Measurements from ENCODE around the gene EAF1. TPM values are rescaled to one million over a fixed set of nuclear protein-coding genes. Genes with fewer than 3 reads are reported as not detected.
"Not testable (repeated sequence)": the region's sequence is repeated elsewhere in the genome, so short reads cannot be mapped to it uniquely, and the experiment has no call there.

Gene EAF1
- total RNA-seq, 6 experiments from 2014 or later, result 11.6 to 27.7 (median 17.1) TPM

DNA sequence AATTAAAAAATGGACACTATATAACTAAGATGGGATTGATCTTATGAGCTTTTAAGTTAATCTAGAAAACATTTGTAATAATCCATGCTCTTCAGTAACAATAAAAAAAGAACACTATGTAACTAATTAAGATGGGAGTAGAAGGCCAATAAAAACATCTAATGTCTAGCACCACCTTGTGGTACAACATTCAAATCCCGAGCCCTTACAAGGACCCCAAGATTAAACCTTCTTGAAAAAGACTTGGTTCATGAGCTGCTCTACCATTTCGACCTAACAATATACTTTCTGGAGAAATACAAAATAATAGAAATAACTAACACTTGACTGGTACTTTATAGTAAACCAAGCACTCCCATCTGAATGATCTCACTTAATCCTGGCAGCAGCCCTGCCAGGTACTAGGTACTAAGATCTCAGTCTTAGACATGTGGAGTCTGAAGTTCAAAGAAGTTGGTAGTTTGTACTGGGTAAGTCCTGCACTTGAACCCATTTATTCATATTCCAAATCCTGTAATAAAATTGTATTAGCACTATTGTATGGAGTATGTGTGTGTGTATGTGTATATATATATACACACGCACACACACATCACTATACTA is 21.8 kb upstream of the EAF1 start:
- WGBS (ENCODE audit: insufficient coverage, low coverage, low lambda C conversion rate, missing lambda C conversion rate), result 37% methylated on average over 3 of the region's 3 CpGs
- intact Hi-C loops (cut with DNase I), result no loop called here
- ATAC-seq (peak; percentile 50 to 64 (median 60)), DNase-seq (no peak)
- no peaks in the 10 kb centered on the region for H3K27me3 ChIP-seq
- TF ChIP-seq CTCF (IDR thresholded peaks at IDR 0.05) (peak; percentile 57 to 66 (median 62)), POLR2A (IDR thresholded peaks at IDR 0.05) (no peak)
- H3K4me3 ChIP-seq, result no peak overlapping the region
- H3K27ac ChIP-seq, result no peak overlapping the region
- peaks cover 0 to 15% (median 4%) of the 10 kb centered on the region in 4 donors for H3K4me1 ChIP-seq
- no peaks in the 10 kb centered on the region for H3K9me3 ChIP-seq
- peaks cover 0 to 6% (median 0%) of the 10 kb centered on the region in 4 donors for H3K36me3 ChIP-seq

DNA sequence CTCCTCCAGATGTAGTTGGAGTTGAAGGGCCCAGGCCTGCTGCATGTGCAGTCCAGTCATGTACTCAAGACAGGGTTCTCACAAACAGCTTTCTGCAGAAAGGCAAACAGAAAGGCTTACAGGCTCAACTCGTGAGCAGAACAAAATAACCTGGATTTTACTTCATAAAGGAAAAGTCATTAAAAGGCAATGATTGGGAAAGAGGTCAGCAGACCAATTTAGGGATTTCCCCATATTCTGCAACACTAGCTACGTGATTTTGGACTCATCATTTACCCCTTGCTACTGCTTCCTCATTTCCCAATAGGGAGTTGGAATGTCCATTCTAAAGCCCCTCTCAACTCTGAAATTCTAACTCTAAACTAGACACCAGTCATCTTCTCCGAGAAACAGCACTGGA is 18.2 kb upstream of the EAF1 start:
- intact Hi-C loops (cut with DNase I), result no loop called here
- Histone ChIP-seq H3K27ac (peak overlapping the region; percentile 62 to 77 (median 76)), H3K27me3 (no peaks in the 10 kb centered on the region), H3K4me1 (peaks cover 0 to 15% (median 4%) of the 10 kb centered on the region in 4 donors), H3K36me3 (peaks cover 0 to 36% (median 6%) of the 10 kb centered on the region in 4 donors), H3K4me3 (no peak overlapping the region), H3K9me3 (no peaks in the 10 kb centered on the region)
- no peak for DNase-seq
- 41% methylated on average over 3 of the region's 3 CpGs for WGBS (ENCODE audit: insufficient coverage, low coverage, low lambda C conversion rate, missing lambda C conversion rate)
- no peak for TF ChIP-seq POLR2A (IDR thresholded peaks at IDR 0.05)
- TF ChIP-seq CTCF (IDR thresholded peaks at IDR 0.05), result no peak
- peak; percentile 77 to 85 (median 82) for ATAC-seq

GRCh38 chr3:15409774-15410173 is 17.6 kb upstream of the EAF1 start:
- no peak for DNase-seq
- peak in 2 of 4 donors; percentile 4 to 8 for ATAC-seq
- 100% methylated on average over 2 of the region's 2 CpGs for WGBS (ENCODE audit: insufficient coverage, low coverage, low lambda C conversion rate, missing lambda C conversion rate)
- Histone ChIP-seq H3K27ac (peak overlapping the region; percentile 51 to 77 (median 76)), H3K9me3 (no peaks in the 10 kb centered on the region), H3K27me3 (no peaks in the 10 kb centered on the region), H3K36me3 (peaks cover 0 to 41% (median 10%) of the 10 kb centered on the region in 4 donors), H3K4me3 (no peak overlapping the region), H3K4me1 (peaks cover 0 to 15% (median 4%) of the 10 kb centered on the region in 4 donors)
- intact Hi-C loops (cut with DNase I), result no loop called here
- TF ChIP-seq CTCF (IDR thresholded peaks at IDR 0.05), result no peak
- no peak for TF ChIP-seq POLR2A (IDR thresholded peaks at IDR 0.05)

GRCh38 chr3:15410966-15411365 is 16.4 kb upstream of the EAF1 start:
- WGBS (ENCODE audit: insufficient coverage, low coverage, low lambda C conversion rate, missing lambda C conversion rate), result 87% methylated on average over 5 of the region's 7 CpGs
- DNase-seq; H3K27ac ChIP-seq; H3K9me3 ChIP-seq; H3K27me3 ChIP-seq; H3K4me3 ChIP-seq; intact Hi-C loops (cut with DNase I); ATAC-seq: not testable (repeated sequence)
- Histone ChIP-seq H3K4me1 (peaks cover 0 to 15% (median 4%) of the 10 kb centered on the region in 4 donors), H3K36me3 (peaks cover 0 to 53% (median 14%) of the 10 kb centered on the region in 4 donors)

DNA sequence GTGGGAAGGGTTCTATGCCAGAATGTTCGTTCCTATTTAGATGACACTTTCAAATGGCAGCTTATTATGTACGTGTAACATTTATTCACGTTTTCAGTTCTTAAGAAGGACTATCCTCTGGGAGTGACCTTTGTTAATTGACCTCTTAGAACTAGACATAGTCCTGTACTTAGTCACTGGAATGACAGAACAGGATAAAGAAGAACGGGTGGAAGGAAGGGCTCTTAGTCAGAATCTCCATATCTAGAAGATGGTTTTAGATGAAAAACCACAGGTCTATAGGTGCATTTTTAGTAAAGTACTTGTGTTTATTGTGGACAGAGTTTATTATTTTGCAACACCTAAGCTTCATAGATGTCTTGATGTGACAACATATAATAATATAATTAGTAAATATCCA is 6.5 kb upstream of the EAF1 start:
- H3K4me1 ChIP-seq, result peaks cover 0 to 5% (median 0%) of the 10 kb centered on the region in 4 donors
- WGBS (ENCODE audit: insufficient coverage, low coverage, low lambda C conversion rate, missing lambda C conversion rate), result 73% methylated on average over 4 of the region's 4 CpGs
- H3K36me3 ChIP-seq, result peaks cover 0 to 41% (median 6%) of the 10 kb centered on the region in 4 donors
- ATAC-seq, result no peak
- no peak overlapping the region for H3K4me3 ChIP-seq
- H3K9me3 ChIP-seq, result no peaks in the 10 kb centered on the region
- TF ChIP-seq POLR2A (IDR thresholded peaks at IDR 0.05) (no peak), CTCF (IDR thresholded peaks at IDR 0.05) (no peak)
- H3K27me3 ChIP-seq, result no peaks in the 10 kb centered on the region
- intact Hi-C loops (cut with DNase I), result no loop called here
- no peak for DNase-seq
- H3K27ac ChIP-seq, result no peak overlapping the region
